ENCODE results near the gene ZEB2. TPM values are rescaled to one million over a fixed set of nuclear protein-coding genes. Genes with fewer than 3 reads are reported as not detected.

Gene ZEB2
- total RNA-seq, 1 experiment from 2014 or later, result 1.2 TPM

DNA sequence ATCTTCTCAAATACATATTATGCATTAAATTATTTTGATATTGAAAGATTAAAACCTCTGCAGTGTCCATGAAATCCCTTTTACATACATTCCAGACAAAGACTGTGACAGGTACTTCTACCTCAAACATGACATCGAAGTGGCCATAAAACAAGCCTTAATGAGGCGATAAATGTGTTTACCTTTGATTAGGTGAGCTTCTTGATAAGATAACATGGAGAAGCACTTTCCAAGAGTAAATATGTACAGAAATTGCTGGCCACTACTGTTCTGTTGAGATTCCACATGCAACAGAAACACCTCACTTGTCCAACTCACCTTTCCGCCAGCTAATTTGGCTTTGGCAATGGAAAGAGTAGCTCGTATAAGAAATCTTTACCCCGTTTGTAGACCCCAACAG, 55.2 kb downstream of the ZEB2 start:
- H3K36me3 Mint-ChIP-seq (ENCODE audit: insufficient read depth in 1 of 3, low read depth in 3 of 3), result no peaks in the 10 kb centered on the region
- WGBS (ENCODE audit: extremely low coverage, insufficient read length, low lambda C conversion rate), result no CpG with 5 or more reads among the region's 5 CpGs
- peaks cover 5% of the 10 kb centered on the region; the same call in 1 of the 2 replicates for H3K4me1 ChIP-seq (ENCODE audit: insufficient read depth, low read length)

More for the DNA sequence above, 55.2 kb downstream of the ZEB2 start:
- H4K91ac ChIP-seq (ENCODE audit: insufficient read length, low read depth, low read length), result no peak overlapping the region
- no peak overlapping the region for H3K9ac ChIP-seq (ENCODE audit: extremely low read depth, insufficient read length, low read length)
- no peak overlapping the region for H4K8ac ChIP-seq (replicated peaks; ENCODE audit: insufficient read length, low read depth, low read length)
- peaks cover 4% of the 10 kb centered on the region for H3K27me3 Mint-ChIP-seq (ENCODE audit: low read depth)
- no peak overlapping the region for H2BK120ac ChIP-seq (ENCODE audit: low read depth, low read length, poor library complexity, severe bottlenecking)
- no peak overlapping the region for H2AFZ ChIP-seq (ENCODE audit: low read length)
- no peaks in the 10 kb centered on the region for H3K27me3 ChIP-seq (ENCODE audit: insufficient read depth, low read length)
- no peak overlapping the region for H3K56ac ChIP-seq (ENCODE audit: insufficient read length, low read depth, low read length)
- no peak overlapping the region for H3K4me2 ChIP-seq (ENCODE audit: insufficient read depth, insufficient read length, low read length)
- no peak overlapping the region for H3K27ac Mint-ChIP-seq
- no peaks in the 10 kb centered on the region for H3K23me2 ChIP-seq (ENCODE audit: insufficient read length, low read depth, low read length, poor library complexity, severe bottlenecking)
- H2BK15ac ChIP-seq (ENCODE audit: low read depth, low read length), result no peak overlapping the region
- H3K14ac ChIP-seq (ENCODE audit: insufficient read depth, low read length), result no peak overlapping the region
- no peak overlapping the region for H2BK12ac ChIP-seq (ENCODE audit: insufficient read length, low read depth, low read length)
- H3K4ac ChIP-seq (ENCODE audit: low read depth, low read length), result no peak overlapping the region
- H2BK5ac ChIP-seq (ENCODE audit: insufficient read length, low read length), result no peak overlapping the region
- H4K5ac ChIP-seq (ENCODE audit: insufficient read length, low read depth, low read length), result no peak overlapping the region
- TF ChIP-seq CTCF (conservative IDR thresholded peaks at IDR 0.05), result no peak
- H2BK20ac ChIP-seq (ENCODE audit: low read depth, low read length, poor library complexity, severe bottlenecking), result no peak overlapping the region
- H3K9me3 Mint-ChIP-seq, result no peaks in the 10 kb centered on the region; a peak in 1 of 5 replicates
- no peaks in the 10 kb centered on the region for H3K79me2 ChIP-seq (ENCODE audit: insufficient read depth, low read length)
- H4K20me1 ChIP-seq (ENCODE audit: control insufficient read depth, insufficient read depth, insufficient read length), result no peaks in the 10 kb centered on the region
- no peak for DNase-seq
- H2AK5ac ChIP-seq (ENCODE audit: insufficient read length, low read length), result no peak overlapping the region
- no peaks in the 10 kb centered on the region for H3K9me3 ChIP-seq (ENCODE audit: control insufficient read depth, low read depth, low read length)
- no peak overlapping the region for H3K18ac ChIP-seq (ENCODE audit: insufficient read length, low read depth, low read length)
- H3T11ph ChIP-seq (ENCODE audit: low read length), result no peak overlapping the region
- no peak overlapping the region for H3K27ac ChIP-seq (ENCODE audit: insufficient read length, low read depth, low read length)
- H3K4me1 Mint-ChIP-seq, result peaks cover 16 to 21% of the 10 kb centered on the region in 2 experiments
- H3K4me3 Mint-ChIP-seq, result no peak overlapping the region
- H3K23ac ChIP-seq (ENCODE audit: insufficient read length, low read depth, low read length), result no peak overlapping the region
- H3K79me1 ChIP-seq (ENCODE audit: insufficient read depth, low read depth, low read length, poor library complexity, severe bottlenecking), result no peaks in the 10 kb centered on the region

Measured in H9 (cell line).